Peyer's patch (tissue), 4 donors: ENCODE results near the gene CLDN24.

Experiments used
- CTCF ChIP-seq, 6 experiments: fragments of 450-650 bp in 4 of 6; fragments of 200-600 bp in 2 of 6; sonication (generic) in 1 of 6; IDR thresholded peaks; one replicate each; pipeline ENCODE4 v1.5.1; 2017 to 2019; ENCODE audit warnings: antibody characterized with exemption in 6 of 6, mild to moderate bottlenecking in 3 of 6, moderate library complexity in 1 of 6
- POLR2A ChIP-seq, 2 donors: fragments of 450-650 bp; IDR thresholded peaks; one replicate each; pipeline ENCODE4 v1.5.1; 2017; ENCODE audit warnings: antibody characterized with exemption in 2 of 2, mild to moderate bottlenecking in 2 of 2, moderate library complexity in 2 of 2

DNA sequence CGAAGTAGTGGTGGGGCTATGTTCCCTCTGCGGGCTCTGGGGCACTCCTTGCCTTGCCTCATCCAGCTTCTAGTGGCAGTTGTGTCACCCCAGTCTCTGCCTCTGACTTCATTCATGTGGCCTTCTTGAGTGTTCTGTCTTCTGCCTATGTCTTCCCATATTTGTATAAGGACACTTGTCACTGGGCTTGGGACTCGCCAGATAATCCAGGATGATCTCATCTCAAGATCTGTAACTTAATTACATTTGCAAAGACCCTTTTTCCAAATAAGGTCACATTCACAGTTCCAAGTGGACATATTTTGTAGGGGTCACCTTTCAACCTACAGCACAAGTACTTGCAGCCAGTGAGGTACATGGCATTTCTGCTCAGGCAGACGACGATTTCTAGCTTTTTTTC is 30.3 kb upstream of the CLDN24 start:
- TF ChIP-seq CTCF (IDR thresholded peaks at IDR 0.05) (no peak), POLR2A (IDR thresholded peaks at IDR 0.05) (no peak)
